DMS153 treated with DMSO at 0.1 percent for 48 hours (cell line): ENCODE results near the gene SLC49A4.
"Not testable (repeated sequence)": the region's sequence is repeated elsewhere in the genome, so short reads cannot be mapped to it uniquely, and the experiment has no call there.

Source experiments
- DNase-seq: peaks from one replicate; lab custom pipeline; 2025; ENCODE audit not compliant: unreplicated experiment; lab: John Stamatoyannopoulos, UW

Gene SLC49A4

GRCh38 chr3:122794779-122795673 lies at the start of gene SLC49A4:
Gene SLC49A4 (plus strand): TSS chr3:122795069. CDS start chr3:122795193, 124 bp downstream.
- no peak for DNase-seq

DNA sequence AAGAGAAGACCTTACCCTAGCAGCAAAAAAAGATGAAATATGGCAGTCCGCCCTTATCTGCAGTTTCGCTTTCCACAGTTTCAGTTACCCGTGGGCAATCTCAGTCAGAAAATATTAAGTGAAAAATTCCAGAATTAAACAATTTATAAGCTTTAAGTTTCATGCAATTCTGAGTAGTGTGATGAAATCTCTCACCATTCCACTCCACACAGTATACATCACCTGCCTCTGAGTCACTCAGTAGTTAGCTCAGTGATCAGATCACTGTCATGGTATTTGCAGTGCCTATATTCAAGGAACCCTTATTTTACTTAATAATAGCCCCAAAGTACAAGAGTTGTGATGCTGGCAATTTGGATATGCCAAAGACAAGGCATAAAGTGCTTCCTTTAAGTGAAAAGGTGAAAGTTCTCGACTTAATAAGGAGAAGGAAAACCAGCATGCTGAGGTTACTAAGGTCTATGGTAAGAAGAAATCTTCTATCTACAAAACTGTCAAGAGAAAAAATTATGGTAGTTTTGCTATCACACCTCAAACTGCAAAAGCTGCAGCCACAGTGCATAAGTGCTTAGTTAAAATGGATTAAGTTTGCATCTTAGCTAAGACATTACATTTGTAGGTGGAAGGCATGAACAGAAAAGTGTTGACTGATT lies 49.4 kb upstream of the SLC49A4 start:
- DNase-seq, result no peak

GRCh38 chr3:122747295-122747694 lies 47.6 kb upstream of the SLC49A4 start:
- DNase-seq, result not testable (repeated sequence)

DNA sequence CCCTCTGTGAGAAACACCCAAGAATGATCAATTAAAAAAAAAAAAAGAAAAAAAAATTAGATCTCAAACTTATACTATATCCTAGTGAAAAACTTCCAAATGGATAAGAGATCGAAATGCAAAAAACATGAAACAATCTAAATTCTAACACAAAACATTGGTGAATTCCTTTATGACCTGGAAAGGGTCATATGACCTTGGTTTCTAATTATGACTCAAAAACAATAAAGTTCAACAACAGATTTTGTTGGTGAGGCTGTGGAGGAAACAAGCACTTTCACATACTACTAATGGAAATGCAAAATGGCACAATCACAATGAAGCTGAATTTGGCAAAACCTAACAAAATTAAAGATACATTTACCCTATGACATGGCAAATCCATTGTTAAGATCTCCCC lies 46.5 kb upstream of the SLC49A4 start:
- DNase-seq, result no peak

DNA sequence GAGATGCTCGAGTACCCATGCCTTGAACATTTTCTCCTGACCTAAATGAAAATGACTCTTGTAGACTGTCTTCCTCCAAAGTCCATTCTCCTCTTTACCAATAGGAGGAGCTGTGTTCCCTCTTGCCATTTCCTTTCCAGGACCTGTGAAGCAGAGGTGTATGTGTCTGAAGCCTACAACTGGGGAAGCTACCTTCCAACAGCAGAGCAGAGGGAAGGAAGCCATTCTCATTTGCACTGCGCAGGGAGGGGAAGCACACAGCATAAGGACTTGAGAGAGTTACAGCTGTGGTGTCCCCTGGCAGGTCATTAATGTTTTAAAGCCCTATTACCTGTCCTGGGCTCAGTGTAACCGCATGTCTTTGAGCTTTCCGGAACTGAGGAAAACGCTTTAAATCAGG lies 39.9 kb upstream of the SLC49A4 start:
- DNase-seq, result no peak

DNA sequence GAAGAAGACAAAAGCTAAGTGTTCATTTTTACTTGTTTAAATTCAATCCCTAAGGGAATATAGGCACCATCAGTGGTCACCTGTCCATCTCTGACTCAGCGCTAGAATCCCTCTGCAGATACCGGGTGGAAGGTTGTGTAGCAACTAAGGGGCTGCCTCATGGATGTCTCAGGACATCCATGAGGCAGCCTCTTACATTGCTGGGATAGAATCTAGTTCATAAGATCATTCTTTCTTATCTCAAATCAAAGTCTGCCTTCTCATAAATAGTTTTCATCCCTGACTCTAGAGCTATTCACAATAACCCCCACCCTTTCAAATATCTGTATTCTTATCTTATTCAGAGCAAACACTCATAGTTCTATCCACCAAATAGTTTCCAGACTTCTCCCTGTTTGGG lies 39.4 kb upstream of the SLC49A4 start:
- no peak for DNase-seq

DNA sequence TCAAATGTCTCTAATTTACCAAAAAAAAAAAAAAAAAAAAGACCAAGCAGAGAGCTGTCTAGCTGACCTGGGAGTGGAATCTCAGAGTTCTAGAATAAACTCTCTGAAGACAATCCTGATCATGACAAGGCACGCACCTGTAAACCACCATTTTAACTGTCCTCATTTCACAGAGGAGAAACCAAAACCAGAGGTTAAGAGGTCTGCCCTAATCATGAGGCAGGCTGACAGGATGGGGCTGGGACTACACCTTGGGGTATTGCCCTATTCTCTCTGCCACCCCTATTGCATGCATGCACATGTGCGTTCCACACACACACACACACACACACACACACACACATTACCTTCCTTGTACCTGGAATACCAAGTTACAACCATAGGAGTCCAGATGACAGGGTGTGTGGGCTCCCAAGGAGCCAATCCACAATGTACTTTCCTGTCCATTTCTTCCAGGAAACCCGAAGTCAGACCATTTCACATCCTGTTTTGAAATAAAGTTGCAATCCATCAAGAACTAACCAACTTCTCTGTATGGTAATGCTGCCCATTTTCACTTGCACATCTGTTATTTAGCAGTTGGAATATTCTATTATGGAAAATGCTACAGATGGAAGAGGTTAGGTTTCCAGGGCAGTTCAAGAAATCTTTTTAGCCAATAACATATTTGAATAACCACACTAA lies 35.9 kb upstream of the SLC49A4 start:
- DNase-seq, result no peak

- no peak for DNase-seq
These were observed 34.2 kb upstream of the SLC49A4 start for GRCh38 chr3:122760453-122761271.

DNA sequence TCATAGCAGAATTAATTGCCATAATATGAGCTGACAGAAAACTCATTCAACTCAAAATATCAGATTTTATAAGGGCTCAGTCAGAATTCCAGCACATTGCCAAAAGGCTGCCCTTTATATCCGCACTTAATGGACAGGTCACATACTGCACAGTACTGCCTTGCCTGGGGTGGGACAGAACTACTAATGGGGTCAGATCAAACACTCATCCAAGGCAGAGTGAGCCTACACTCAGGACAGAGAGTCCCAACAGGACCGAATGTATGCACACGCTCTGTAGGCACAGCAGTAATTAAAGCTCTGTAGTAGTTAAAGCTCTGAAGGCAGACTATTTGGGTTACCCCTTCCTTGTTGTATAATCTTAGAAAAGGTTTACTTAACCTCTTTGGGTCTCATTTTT lies 28.4 kb upstream of the SLC49A4 start:
- no peak for DNase-seq

DNA sequence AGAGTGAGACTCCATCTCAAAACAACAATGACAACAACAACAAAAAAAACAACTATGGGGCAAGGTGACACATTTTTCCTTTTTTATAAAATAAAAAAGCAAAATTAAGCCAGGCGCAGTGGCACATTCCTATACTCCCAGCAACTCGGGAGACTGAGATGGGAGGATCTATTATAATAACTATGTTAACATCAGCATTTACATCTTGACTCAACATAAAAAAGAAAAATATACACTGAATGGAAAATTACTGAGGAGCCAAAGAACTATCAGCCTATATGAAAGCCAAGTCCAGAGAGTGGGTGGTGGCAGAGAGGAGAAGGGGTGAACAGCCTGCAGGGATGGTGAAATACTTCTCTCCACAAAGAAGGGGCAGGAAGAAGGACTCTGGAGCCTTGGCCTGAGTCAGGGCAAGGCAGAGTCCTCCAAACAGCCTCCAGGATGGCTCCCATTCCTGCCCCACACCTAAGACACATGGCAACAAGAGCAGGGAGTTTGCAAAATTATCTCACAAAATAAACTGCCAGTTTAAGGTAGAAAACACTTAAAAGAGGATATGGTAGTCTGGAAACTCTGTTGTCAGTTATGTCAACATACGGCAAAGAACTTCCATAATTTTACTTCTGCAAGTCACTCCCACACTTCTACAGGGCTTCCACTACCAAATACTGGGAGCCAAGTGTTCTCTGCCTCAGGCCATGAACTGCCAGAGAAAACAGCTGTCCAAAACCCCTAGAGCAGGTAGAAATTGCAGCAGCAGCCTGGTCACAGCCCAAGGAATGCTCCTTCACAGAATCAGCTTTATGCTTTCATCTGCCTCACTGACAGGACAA lies 27.1 kb upstream of the SLC49A4 start:
- DNase-seq, result no peak

DNA sequence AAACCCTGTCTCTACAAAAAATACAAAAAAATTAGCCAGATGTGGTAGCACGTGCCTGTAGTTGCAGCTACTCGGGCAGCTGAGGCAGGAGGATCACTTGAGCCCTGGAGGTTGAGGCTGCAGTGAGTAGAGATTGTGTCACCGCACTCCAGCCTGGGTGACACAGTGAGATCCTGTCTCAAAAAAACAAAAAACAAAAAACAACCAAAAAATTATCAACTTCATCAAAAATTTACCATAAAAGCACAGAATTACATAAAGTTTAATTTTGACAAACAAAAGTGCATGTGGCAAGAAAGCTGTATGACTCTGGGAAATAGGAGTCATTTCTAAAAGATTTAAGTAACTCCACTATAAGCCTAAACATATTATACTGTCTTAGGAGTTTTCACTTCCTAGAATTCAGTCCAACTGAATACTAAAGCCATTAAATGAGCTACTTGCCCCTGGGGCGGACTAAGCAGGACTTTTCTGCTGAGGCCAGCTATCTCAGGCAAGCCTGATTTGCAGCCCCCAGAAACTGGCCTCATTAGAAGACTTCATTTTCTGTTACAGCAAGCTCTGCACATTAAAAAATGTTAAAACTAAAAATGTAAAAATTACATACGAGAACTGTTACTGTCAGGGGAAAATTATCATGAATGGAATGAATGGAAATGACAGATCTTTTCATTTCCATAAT lies 24.2 kb upstream of the SLC49A4 start:
- no peak for DNase-seq

DNA sequence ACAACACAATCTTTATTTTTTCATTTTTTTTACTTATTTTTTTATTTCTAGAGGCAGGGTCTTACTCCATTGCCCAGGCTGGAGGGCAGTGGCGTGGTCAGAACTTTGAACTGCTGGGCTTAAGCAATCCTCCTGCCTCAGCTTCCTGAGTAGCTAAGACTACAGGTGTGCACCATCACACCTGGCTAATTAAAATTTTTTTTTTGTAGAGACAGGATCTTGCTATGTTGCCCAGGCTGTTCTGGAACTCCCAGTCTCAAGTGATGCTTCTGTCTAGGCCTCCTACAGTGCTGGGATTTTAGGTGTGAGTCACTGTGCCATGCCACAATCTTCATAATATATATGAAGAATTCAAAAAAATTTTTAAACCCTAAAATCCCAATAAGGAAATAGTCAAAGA lies 22.0 kb upstream of the SLC49A4 start:
- no peak for DNase-seq

- DNase-seq, result no peak
These were observed 20.8 kb upstream of the SLC49A4 start for GRCh38 chr3:122773944-122774509.

- DNase-seq, result no peak
These were observed 20.3 kb upstream of the SLC49A4 start for GRCh38 chr3:122774564-122774963.

GRCh38 chr3:122776675-122777468 lies 18.0 kb upstream of the SLC49A4 start:
- DNase-seq, result no peak

DNA sequence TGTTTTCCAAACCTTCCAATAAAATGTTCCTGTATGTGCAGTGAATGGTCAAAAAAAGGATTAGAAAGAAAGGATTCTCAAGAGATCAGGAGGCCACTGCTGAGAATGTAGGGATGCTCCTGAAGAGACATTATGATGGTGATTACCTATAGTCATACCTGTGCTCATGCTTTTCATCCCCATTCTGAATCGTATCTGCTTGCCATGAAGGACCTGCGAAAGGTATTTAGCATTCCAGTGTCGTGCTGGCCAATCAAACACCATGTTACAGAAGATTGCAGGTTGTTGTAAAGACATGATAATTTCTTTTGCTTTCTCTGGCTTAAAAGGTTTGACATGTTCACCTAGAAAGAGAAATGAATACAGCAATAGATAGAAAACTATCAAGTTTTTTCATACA lies 17.3 kb upstream of the SLC49A4 start:
- no peak for DNase-seq

- no peak for DNase-seq
These were observed 12.1 kb upstream of the SLC49A4 start for GRCh38 chr3:122782804-122783203.

DNA sequence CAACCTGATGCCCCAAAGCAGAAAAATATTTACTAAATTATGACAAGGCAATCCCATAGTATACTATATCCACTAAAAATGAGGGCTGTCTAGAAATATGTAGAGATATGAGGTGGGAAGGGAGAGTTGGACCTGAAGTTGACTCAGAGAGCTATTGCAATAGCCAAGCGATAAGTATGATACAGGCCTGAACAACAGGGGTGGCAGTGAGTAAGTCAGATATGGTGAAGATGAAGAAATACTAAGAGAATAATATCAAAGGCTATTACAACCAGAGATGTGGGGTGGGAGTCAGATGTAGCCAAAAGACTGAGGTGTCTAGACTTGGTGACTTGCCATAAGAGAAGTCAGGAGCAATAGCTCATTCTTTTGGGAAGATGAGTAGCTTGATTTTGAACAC lies 10.4 kb upstream of the SLC49A4 start:
- no peak for DNase-seq
